Liver (tissue), 3 donors: Measurements from ENCODE around the gene MEAK7.

Experiments used
- GABPA ChIP-seq, 2 donors: IDR thresholded peaks in 1 of 2; conservative IDR thresholded peaks in 1 of 2; 2 replicates each; pipeline ENCODE4 v1.6.1; 2016; ENCODE audit warnings: antibody characterized with exemption in 2 of 2, mild to moderate bottlenecking in 1 of 2, moderate library complexity in 1 of 2
- TF ChIP-seq, protein P1 (sequence below): fragments of 150-350 bp; IDR thresholded peaks from 2 replicates; pipeline ENCODE4 v1.5.1; 2017; ENCODE audit warnings: improper control_type of control experiment, low read depth, low read length; ENCODE audit not compliant: missing input control
- TF ChIP-seq, protein P2 (sequence below): IDR thresholded peaks from 2 replicates; pipeline ENCODE4 v1.6.1; 2016; ENCODE audit warnings: antibody characterized with exemption, mild to moderate bottlenecking
- donor health status: healthy.
- donor health status: healthy.

DNA sequence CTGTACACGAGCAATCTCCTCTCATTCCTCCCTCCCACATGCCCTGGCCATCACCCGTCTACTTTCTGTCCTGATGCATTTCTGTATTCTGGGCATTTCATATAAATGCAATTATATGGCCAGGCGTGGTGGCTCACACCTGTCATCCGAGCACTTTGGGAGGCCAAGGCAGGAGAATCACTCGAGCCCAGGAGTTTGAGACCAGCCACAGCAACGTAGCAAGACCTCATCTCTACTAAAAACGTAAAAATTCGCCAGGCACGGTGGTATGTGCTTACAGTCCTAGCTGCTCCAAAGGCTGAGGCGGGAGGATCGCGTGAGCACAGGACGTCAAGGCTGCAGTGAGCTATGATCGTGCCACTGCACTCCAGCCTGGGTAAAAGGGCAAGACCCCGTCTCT is 4.8 kb downstream of the MEAK7 start:
- TF ChIP-seq, protein P1, sequence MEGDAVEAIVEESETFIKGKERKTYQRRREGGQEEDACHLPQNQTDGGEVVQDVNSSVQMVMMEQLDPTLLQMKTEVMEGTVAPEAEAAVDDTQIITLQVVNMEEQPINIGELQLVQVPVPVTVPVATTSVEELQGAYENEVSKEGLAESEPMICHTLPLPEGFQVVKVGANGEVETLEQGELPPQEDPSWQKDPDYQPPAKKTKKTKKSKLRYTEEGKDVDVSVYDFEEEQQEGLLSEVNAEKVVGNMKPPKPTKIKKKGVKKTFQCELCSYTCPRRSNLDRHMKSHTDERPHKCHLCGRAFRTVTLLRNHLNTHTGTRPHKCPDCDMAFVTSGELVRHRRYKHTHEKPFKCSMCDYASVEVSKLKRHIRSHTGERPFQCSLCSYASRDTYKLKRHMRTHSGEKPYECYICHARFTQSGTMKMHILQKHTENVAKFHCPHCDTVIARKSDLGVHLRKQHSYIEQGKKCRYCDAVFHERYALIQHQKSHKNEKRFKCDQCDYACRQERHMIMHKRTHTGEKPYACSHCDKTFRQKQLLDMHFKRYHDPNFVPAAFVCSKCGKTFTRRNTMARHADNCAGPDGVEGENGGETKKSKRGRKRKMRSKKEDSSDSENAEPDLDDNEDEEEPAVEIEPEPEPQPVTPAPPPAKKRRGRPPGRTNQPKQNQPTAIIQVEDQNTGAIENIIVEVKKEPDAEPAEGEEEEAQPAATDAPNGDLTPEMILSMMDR = no peak
- TF ChIP-seq, protein P2, sequence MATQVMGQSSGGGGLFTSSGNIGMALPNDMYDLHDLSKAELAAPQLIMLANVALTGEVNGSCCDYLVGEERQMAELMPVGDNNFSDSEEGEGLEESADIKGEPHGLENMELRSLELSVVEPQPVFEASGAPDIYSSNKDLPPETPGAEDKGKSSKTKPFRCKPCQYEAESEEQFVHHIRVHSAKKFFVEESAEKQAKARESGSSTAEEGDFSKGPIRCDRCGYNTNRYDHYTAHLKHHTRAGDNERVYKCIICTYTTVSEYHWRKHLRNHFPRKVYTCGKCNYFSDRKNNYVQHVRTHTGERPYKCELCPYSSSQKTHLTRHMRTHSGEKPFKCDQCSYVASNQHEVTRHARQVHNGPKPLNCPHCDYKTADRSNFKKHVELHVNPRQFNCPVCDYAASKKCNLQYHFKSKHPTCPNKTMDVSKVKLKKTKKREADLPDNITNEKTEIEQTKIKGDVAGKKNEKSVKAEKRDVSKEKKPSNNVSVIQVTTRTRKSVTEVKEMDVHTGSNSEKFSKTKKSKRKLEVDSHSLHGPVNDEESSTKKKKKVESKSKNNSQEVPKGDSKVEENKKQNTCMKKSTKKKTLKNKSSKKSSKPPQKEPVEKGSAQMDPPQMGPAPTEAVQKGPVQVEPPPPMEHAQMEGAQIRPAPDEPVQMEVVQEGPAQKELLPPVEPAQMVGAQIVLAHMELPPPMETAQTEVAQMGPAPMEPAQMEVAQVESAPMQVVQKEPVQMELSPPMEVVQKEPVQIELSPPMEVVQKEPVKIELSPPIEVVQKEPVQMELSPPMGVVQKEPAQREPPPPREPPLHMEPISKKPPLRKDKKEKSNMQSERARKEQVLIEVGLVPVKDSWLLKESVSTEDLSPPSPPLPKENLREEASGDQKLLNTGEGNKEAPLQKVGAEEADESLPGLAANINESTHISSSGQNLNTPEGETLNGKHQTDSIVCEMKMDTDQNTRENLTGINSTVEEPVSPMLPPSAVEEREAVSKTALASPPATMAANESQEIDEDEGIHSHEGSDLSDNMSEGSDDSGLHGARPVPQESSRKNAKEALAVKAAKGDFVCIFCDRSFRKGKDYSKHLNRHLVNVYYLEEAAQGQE = no peak
- no peak for TF ChIP-seq GABPA (IDR thresholded peaks at IDR 0.05 in 1 of 2, conservative IDR thresholded peaks at IDR 0.05 in 1 of 2)
